ENCODE data around the gene ZNF175.

The ZNF175 gene

GRCh38 chr19:51637362-51637978 lies 66.4 kb downstream of the ZNF175 start:
- DNase-seq: no peak

GRCh38 chr19:51639916-51640315 lies 68.8 kb downstream of the ZNF175 start:
- no peak for DNase-seq

- no peak for DNase-seq
Observed at GRCh38 chr19:51640386-51640785, 69.3 kb downstream of the ZNF175 start.

- DNase-seq: no peak
Observed at GRCh38 chr19:51641648-51642047, 70.6 kb downstream of the ZNF175 start.

All from activated CD4-positive, CD25-positive, alpha-beta regulatory T cell (primary cell).